Ascending aorta (tissue), 2 donors: ENCODE results near the gene REST. TPM values are rescaled to one million over a fixed set of nuclear protein-coding genes. Genes with fewer than 3 reads are reported as not detected.
"Not testable (repeated sequence)": the region's sequence is repeated elsewhere in the genome, so short reads cannot be mapped to it uniquely, and the experiment has no call there.

ENCODE experiments used
- DNase-seq, 2 donors: peaks; one replicate each; pipeline ENCODE4 v3.0.0-alpha.2; 2019; ENCODE audit warnings: low spot score in 2 of 2
- H3K27ac ChIP-seq, 2 donors: fragments of 200-600 bp; sonication (generic); one replicate each; pipeline ENCODE4 v1.5.1; 2016 to 2017; ENCODE audit warnings: mild to moderate bottlenecking in 1 of 2
- H3K27me3 ChIP-seq: fragments of 200-600 bp; sonication (generic); one replicate; pipeline ENCODE4 v1.5.1; 2017
- H3K36me3 ChIP-seq, 2 donors: fragments of 200-600 bp; sonication (generic); one replicate each; pipeline ENCODE4 v1.5.1; 2016
- H3K4me1 ChIP-seq, 2 donors: fragments of 200-600 bp; sonication (generic); one replicate each; pipeline ENCODE4 v1.5.1; 2016 to 2017; ENCODE audit warnings: mild to moderate bottlenecking in 1 of 2
- H3K4me3 ChIP-seq, 2 donors: fragments of 200-600 bp; sonication (generic); one replicate each; pipeline ENCODE4 v1.5.1; 2016 to 2017; ENCODE audit warnings: mild to moderate bottlenecking in 1 of 2
- H3K9me3 ChIP-seq, 2 donors: fragments of 200-600 bp; sonication (generic); one replicate each; pipeline ENCODE4 v1.5.1; 2016
- intact Hi-C: fragments of 100-400 bp; cut with DNase I; formaldehyde crosslinking; loops from one replicate; pipeline ENCODE4 v1.15.1; 2023
- total RNA-seq: library from RNA; depleted of rRNA; stranded (reverse); fragments of >200 nt; gene quantifications from one replicate; pipeline ENCODE4 v1.1.0, GENCODE V29; 2016
- TF ChIP-seq, protein P1 (sequence below), 3 experiments: fragments of 200-600 bp in 2 of 3; fragments of 450-650 bp in 1 of 3; sonication (generic) in 2 of 3; IDR thresholded peaks; one replicate each; pipeline ENCODE4 v1.5.1; 2016 to 2019; ENCODE audit warnings: antibody characterized with exemption in 3 of 3, mild to moderate bottlenecking in 1 of 3, moderate library complexity in 1 of 3

Gene REST
- total RNA-seq, 1 donor from 2014 or later: 86.5 TPM

DNA sequence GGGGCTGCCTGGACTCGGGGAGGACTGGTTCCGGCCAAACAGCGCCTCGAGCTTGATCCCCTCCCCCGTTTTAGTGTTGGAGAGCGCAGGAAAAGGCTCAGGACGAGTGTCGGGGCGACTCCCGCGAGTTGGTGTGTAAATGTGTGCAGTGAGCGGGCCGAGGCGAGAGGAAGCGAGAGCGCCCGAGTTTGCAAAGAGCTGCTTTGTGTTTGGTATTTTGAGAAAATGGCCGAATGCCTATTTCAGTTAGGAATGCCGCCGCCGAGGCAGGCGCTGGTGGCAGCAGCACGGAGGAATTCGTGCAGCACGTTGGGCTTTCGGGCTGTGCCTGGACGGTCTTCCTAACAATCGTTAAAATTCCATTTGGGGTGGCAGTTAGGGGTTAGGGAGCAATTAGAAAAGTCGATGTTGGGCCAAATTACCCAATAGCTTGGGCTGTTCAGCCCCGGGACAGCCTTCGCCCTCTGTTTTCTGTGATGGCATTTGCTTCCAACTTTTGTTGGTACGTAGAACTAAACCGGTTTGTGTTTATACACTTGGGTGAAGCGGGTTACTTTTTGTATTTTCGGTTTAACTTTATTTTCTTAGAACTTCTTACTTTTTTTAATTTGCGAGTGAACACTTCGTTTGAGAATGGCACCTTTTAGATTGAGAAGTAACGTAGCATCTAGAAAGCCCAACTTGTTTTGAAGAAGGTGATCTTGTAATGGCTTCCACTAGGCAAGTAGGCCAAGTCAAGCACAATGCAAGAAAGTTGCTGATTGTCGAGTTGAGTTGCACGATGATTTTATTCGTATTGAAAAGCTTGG is 1.6 kb downstream of the REST start:
- Histone ChIP-seq H3K27ac (peak overlapping the region; percentile 81 to 88), H3K4me1 (peaks cover 0 to 12% of the 10 kb centered on the region in 2 donors), H3K36me3 (no peaks in the 10 kb centered on the region), H3K4me3 (peak overlapping the region; percentile 92 to 94), H3K9me3 (no peaks in the 10 kb centered on the region), H3K27me3 (no peaks in the 10 kb centered on the region)
- TF ChIP-seq, protein P1, sequence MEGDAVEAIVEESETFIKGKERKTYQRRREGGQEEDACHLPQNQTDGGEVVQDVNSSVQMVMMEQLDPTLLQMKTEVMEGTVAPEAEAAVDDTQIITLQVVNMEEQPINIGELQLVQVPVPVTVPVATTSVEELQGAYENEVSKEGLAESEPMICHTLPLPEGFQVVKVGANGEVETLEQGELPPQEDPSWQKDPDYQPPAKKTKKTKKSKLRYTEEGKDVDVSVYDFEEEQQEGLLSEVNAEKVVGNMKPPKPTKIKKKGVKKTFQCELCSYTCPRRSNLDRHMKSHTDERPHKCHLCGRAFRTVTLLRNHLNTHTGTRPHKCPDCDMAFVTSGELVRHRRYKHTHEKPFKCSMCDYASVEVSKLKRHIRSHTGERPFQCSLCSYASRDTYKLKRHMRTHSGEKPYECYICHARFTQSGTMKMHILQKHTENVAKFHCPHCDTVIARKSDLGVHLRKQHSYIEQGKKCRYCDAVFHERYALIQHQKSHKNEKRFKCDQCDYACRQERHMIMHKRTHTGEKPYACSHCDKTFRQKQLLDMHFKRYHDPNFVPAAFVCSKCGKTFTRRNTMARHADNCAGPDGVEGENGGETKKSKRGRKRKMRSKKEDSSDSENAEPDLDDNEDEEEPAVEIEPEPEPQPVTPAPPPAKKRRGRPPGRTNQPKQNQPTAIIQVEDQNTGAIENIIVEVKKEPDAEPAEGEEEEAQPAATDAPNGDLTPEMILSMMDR (IDR thresholded peaks at IDR 0.05): no peak
- peak in 1 of 2 donors; percentile 76 for DNase-seq
- intact Hi-C loops: loop anchor here (2.0 to 10.0 kb wide), 5 partner anchors 50 to 503 kb away; partner anchors contain the start of genes IGFBP7, PAICS, PPAT and SRP72

DNA sequence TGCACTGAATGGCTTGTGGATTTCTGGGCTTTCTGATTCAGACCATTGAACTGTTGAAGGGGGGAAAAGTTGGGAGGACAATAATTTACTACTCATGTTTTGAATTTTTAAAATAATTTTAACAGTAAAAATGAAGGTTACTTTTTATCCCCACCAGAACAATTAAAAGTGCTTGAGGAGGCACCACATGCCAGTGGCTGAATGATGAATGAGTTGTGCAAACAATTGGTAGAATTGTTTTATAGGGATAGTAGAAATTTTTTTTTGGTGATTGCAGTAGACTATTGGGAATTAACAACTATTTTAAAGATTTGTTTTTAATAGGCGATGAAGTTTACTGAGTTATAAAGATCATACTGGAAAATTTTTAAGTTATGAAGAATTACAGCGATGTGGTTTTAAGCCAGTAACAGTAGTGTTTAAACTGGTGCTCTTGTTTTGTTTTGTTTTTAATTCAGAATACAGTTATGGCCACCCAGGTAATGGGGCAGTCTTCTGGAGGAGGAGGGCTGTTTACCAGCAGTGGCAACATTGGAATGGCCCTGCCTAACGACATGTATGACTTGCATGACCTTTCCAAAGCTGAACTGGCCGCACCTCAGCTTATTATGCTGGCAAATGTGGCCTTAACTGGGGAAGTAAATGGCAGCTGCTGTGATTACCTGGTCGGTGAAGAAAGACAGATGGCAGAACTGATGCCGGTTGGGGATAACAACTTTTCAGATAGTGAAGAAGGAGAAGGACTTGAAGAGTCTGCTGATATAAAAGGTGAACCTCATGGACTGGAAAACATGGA is 2.7 kb downstream of the REST start:
- intact Hi-C loops: no loop called here
- no peaks in the 10 kb centered on the region for H3K9me3 ChIP-seq
- peaks cover 0 to 12% of the 10 kb centered on the region in 2 donors for H3K4me1 ChIP-seq
- TF ChIP-seq, protein P1 (IDR thresholded peaks at IDR 0.05): no peak
- H3K36me3 ChIP-seq: no peaks in the 10 kb centered on the region
- H3K4me3 ChIP-seq: peak overlapping the region; percentile 92 to 94
- DNase-seq: no peak
- no peaks in the 10 kb centered on the region for H3K27me3 ChIP-seq
- no peak overlapping the region for H3K27ac ChIP-seq

DNA sequence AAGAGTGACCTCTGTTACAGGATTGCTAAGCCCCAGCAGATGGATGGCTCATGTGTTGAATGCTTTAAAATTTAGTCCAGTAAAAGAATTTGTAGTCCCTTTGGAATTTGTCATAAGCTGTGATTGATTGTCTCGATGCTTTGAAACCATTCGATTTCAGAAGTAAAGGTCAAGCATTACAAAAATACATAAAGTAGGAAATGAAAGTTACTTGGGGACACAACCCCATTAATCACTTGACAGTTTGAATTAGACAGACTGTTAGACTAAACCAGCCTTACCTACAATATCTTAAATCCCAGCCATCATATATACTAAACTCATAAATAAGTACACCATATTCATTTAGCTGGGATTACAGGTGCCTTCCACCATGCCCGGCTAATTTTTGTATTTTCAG is 6.6 kb downstream of the REST start:
- Histone ChIP-seq H3K36me3 (peaks cover 4 to 10% of the 10 kb centered on the region in 2 donors), H3K4me1 (peaks cover 0 to 12% of the 10 kb centered on the region in 2 donors), H3K9me3 (no peaks in the 10 kb centered on the region), H3K4me3 (no peak overlapping the region), H3K27ac (no peak overlapping the region), H3K27me3 (no peaks in the 10 kb centered on the region)
- no peak for DNase-seq
- TF ChIP-seq, protein P1 (IDR thresholded peaks at IDR 0.05): no peak
- intact Hi-C loops: no loop called here

DNA sequence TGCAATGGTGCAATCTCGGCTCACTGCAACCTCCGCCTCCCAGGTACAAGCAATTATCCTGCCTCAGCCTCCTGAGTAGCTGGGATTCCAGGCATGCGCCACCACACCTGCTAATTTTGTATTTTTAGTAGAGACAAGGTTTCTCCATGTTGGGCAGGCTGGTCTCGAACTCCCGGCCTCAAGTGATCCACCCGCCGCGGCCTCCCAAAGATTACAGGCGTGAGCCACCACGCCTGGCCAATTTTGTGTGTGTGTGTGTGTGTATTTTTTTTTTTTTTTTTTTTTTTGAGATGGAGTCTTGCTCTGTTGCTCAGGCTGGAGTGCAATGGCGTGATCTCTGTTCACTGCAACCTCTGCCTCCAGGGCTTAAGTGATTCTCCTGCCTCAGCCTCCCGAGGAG is 7.3 kb downstream of the REST start:
- Histone ChIP-seq H3K36me3 (peaks cover 4 to 16% of the 10 kb centered on the region in 2 donors), H3K4me1 (peaks cover 0 to 12% of the 10 kb centered on the region in 2 donors)
- H3K4me3 ChIP-seq, DNase-seq, intact Hi-C loops, H3K27me3 ChIP-seq, H3K27ac ChIP-seq, H3K9me3 ChIP-seq: not testable (repeated sequence)

DNA sequence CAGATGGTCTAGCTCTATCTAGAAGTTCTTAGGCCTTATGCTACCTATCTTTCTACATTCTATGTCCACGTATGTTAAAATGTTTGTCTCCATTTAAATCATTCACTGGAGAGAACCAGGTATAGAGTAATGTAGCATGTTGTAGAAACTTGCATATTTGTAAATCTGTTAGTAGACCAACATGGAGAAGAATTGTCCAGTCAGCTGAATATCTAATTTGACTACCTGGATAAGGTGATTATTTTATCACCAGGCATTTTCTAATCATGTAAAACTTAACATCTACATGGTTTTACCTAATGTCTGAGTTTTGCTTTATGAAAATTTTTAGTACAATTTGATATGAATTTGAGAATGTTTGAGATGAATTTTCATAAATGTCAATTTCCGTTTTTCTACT is 19.5 kb downstream of the REST start:
- intact Hi-C loops: no loop called here
- Histone ChIP-seq H3K27me3 (no peaks in the 10 kb centered on the region), H3K9me3 (no peaks in the 10 kb centered on the region), H3K36me3 (peaks cover 27 to 47% of the 10 kb centered on the region in 2 donors), H3K4me1 (no peaks in the 10 kb centered on the region), H3K4me3 (no peak overlapping the region), H3K27ac (no peak overlapping the region)
- TF ChIP-seq, protein P1 (IDR thresholded peaks at IDR 0.05): no peak
- DNase-seq: no peak

DNA sequence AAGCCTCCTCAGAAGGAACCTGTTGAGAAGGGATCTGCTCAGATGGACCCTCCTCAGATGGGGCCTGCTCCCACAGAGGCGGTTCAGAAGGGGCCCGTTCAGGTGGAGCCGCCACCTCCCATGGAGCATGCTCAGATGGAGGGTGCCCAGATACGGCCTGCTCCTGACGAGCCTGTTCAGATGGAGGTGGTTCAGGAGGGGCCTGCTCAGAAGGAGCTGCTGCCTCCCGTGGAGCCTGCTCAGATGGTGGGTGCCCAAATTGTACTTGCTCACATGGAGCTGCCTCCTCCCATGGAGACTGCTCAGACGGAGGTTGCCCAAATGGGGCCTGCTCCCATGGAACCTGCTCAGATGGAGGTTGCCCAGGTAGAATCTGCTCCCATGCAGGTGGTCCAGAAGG is 22.9 kb downstream of the REST start:
- H3K9me3 ChIP-seq: no peaks in the 10 kb centered on the region
- H3K4me3 ChIP-seq: no peak overlapping the region
- intact Hi-C loops: no loop called here
- H3K36me3 ChIP-seq: peaks cover 22 to 30% of the 10 kb centered on the region in 2 donors
- no peaks in the 10 kb centered on the region for H3K27me3 ChIP-seq
- H3K27ac ChIP-seq: no peak overlapping the region
- TF ChIP-seq, protein P1 (IDR thresholded peaks at IDR 0.05): no peak
- no peaks in the 10 kb centered on the region for H3K4me1 ChIP-seq
- DNase-seq: no peak
